CD4-positive, CD25-positive, alpha-beta regulatory T cell (primary cell): Measurements from ENCODE around the gene SAT1. TPM values are rescaled to one million over a fixed set of nuclear protein-coding genes. Genes with fewer than 3 reads are reported as not detected.
"Not testable (repeated sequence)": the region's sequence is repeated elsewhere in the genome, so short reads cannot be mapped to it uniquely, and the experiment has no call there.

Experiments used
- ATAC-seq, 2 donors: fragments of 150-1000 bp; cut with Tn5 transposase; one replicate each; pipeline ENCODE4 v1.10.0; 2021; ENCODE audit warnings: low read depth in 2 of 2, moderate number of reproducible peaks in 2 of 2, moderate library complexity in 1 of 2
- DNase-seq, 3 donors: peaks; one replicate each; pipeline versions ENCODE4 v3.0.0 to v3.0.0-alpha.2; 2012 to 2022; ENCODE audit warnings: mixed read lengths in 1 of 3
- H3K27ac ChIP-seq: one replicate; pipeline ENCODE4 v1.7.0; 2013; ENCODE audit warnings: mild to moderate bottlenecking, low read length; ENCODE audit not compliant: insufficient read depth, poor library complexity, severe bottlenecking
- H3K27me3 ChIP-seq: one replicate; pipeline ENCODE4 v1.7.0; 2013; ENCODE audit warnings: low read length; ENCODE audit not compliant: control insufficient read depth, insufficient read depth
- H3K36me3 ChIP-seq: one replicate; pipeline ENCODE4 v1.7.0; 2013; ENCODE audit warnings: mild to moderate bottlenecking, low read length, moderate library complexity; ENCODE audit not compliant: control insufficient read depth, insufficient read depth
- H3K4me1 ChIP-seq: 2 replicates; pipeline ENCODE4 v1.7.0; 2013; ENCODE audit warnings: mild to moderate bottlenecking, low read length; ENCODE audit not compliant: insufficient read depth, control insufficient read depth, poor library complexity, severe bottlenecking
- H3K4me3 ChIP-seq: one replicate; pipeline ENCODE4 v1.7.0; 2013; ENCODE audit warnings: low read depth, mild to moderate bottlenecking, low read length, moderate library complexity
- H3K9me3 ChIP-seq, 2 experiments: 1 replicate in 1 of 2; 2 replicates in 1 of 2; pipeline ENCODE4 v1.7.0; 2013; ENCODE audit warnings: low read length in 2 of 2, mild to moderate bottlenecking in 1 of 2, moderate library complexity in 1 of 2; ENCODE audit not compliant: control insufficient read depth in 2 of 2
- H3K27ac Mint-ChIP-seq, 3 donors: one replicate each; pipeline ENCODE4 v1.8.0; 2020 to 2022; ENCODE audit warnings: mild to moderate bottlenecking in 3 of 3, mixed read lengths in 3 of 3, moderate library complexity in 2 of 3
- H3K27me3 Mint-ChIP-seq: one replicate; pipeline ENCODE4 v1.8.0; 2022; ENCODE audit warnings: mild to moderate bottlenecking, mixed read lengths
- H3K36me3 Mint-ChIP-seq: one replicate; pipeline ENCODE4 v1.8.0; 2020; ENCODE audit warnings: mixed read lengths
- H3K4me1 Mint-ChIP-seq, 4 donors: one replicate each; pipeline ENCODE4 v1.8.0; 2020 to 2022; ENCODE audit warnings: mixed read lengths in 4 of 4, mild to moderate bottlenecking in 1 of 4
- H3K4me3 Mint-ChIP-seq, 4 donors: one replicate each; pipeline ENCODE4 v1.8.0; 2020 to 2022; ENCODE audit warnings: mild to moderate bottlenecking in 4 of 4, mixed read lengths in 4 of 4, moderate library complexity in 3 of 4
- H3K9me3 Mint-ChIP-seq, 7 donors: one replicate each; pipeline ENCODE4 v1.8.0; 2020 to 2022; ENCODE audit warnings: mixed read lengths in 7 of 7, mild to moderate bottlenecking in 3 of 7, moderate library complexity in 2 of 7
- polyA plus RNA-seq, 4 donors: library from polyadenylated mRNA; unstranded; fragments of 300-500 nt; fragmentation: Illumina TruSeq; gene quantifications; one replicate each; pipeline ENCODE4 v1.2.3, GENCODE V29; 2021
- total RNA-seq: library from RNA; stranded (reverse); gene quantifications from one replicate; pipeline ENCODE4 v1.2.3, GENCODE V29; 2022

Gene SAT1
- total RNA-seq (939 TPM), polyA plus RNA-seq (100 to 1,000 TPM; 186 to 295 (median 255) TPM)

- Histone ChIP-seq H3K4me1 (peaks cover 19% of the 10 kb centered on the region), H3K9me3 (no peaks in the 10 kb centered on the region), H3K36me3 (peaks cover 10% of the 10 kb centered on the region), H3K27me3 (no peaks in the 10 kb centered on the region), H3K27ac (peak within 1 kb of the TSS; percentile 86), H3K4me3 (peak within 1 kb of the TSS; percentile 95)
- H3K36me3 Mint-ChIP-seq = peaks cover 17% of the 10 kb centered on the region
- peak within 1 kb of the TSS; percentile 92 to 99 (median 96) for H3K4me3 Mint-ChIP-seq
- peaks cover 0 to 1% (median 0%) of the 10 kb centered on the region in 7 donors for H3K9me3 Mint-ChIP-seq
- H3K27me3 Mint-ChIP-seq = no peaks in the 10 kb centered on the region
- H3K4me1 Mint-ChIP-seq = peaks cover 3 to 45% (median 18%) of the 10 kb centered on the region in 4 donors
- peak within 1 kb of the TSS; percentile 97 to 99 (median 97) for H3K27ac Mint-ChIP-seq
- peak; percentile 88 to 96 (median 92) for DNase-seq
- ATAC-seq = peak; percentile 89 to 92
Observed at GRCh38 chrX:23782863-23783588, at the start of gene SAT1. Gene SAT1, plus strand, starts transcription at chrX:23783173. Its CDS starts 179 bp downstream, at chrX:23783352.

DNA sequence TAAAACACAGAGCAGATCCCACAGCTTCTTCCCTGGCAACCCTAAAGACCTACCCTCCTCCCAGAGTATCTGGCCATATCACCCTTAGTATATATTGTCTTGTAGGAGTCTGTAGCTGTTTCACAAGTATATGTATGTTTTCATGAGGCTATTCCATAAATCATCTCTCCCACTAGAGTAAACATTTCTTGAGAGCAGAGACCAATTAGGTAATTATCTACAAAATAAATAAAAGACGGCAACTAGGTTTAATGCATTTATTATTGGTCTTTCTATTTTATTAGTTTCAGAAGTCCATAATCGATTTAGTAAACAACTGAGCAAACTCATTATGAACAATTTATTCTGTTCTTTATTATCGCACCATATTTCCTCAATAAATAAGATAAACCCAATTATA, 46.9 kb upstream of the SAT1 start:
- DNase-seq (no peak), ATAC-seq (no peak)
- no peak overlapping the region for H3K4me3 ChIP-seq
- H3K4me1 ChIP-seq = no peaks in the 10 kb centered on the region
- Mint-ChIP-seq H3K4me3 (no peak overlapping the region), H3K9me3 (no peaks in the 10 kb centered on the region), H3K27ac (peak overlapping the region in 1 of 3 donors; percentile 26), H3K36me3 (no peaks in the 10 kb centered on the region), H3K27me3 (no peaks in the 10 kb centered on the region), H3K4me1 (peaks cover 0 to 24% (median 19%) of the 10 kb centered on the region in 4 donors)
- H3K36me3 ChIP-seq = peaks cover 3% of the 10 kb centered on the region
- no peak overlapping the region for H3K27ac ChIP-seq
- no peaks in the 10 kb centered on the region for H3K9me3 ChIP-seq
- H3K27me3 ChIP-seq = no peaks in the 10 kb centered on the region

DNA sequence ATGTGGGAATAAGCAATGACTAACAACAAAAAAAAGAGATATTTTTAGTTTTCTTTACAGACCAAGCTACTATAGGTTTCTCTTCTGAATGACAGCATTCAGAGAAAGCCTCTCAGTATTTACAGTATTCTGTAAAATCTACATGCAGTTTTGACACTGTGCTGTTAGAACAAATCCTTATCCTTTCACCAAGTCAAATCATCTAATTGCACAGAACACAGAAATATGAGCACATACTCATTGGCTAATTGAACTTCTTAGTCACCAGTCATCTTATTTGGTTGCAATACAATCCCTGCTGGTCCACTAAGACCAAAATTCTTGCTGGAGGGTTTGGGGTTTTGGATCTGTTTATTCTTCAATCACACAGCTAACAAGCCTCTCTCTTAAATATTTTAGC, 45.6 kb upstream of the SAT1 start:
- no peaks in the 10 kb centered on the region for H3K9me3 ChIP-seq
- Mint-ChIP-seq H3K4me1 (peaks cover 0 to 37% (median 25%) of the 10 kb centered on the region in 4 donors), H3K27me3 (no peaks in the 10 kb centered on the region), H3K36me3 (no peaks in the 10 kb centered on the region), H3K27ac (no peak overlapping the region), H3K9me3 (no peaks in the 10 kb centered on the region), H3K4me3 (no peak overlapping the region)
- no peak overlapping the region for H3K27ac ChIP-seq
- peaks cover 10% of the 10 kb centered on the region for H3K4me1 ChIP-seq
- no peaks in the 10 kb centered on the region for H3K36me3 ChIP-seq
- no peak for DNase-seq
- H3K27me3 ChIP-seq = no peaks in the 10 kb centered on the region
- no peak overlapping the region for H3K4me3 ChIP-seq
- ATAC-seq = no peak

- ATAC-seq (peak in 1 of 2 donors; percentile 17), DNase-seq (peak; percentile 1 to 42 (median 29))
- H3K27ac Mint-ChIP-seq = peak overlapping the region; percentile 86 to 93 (median 92)
- Histone ChIP-seq H3K4me1 (peaks cover 20% of the 10 kb centered on the region), H3K27me3 (no peaks in the 10 kb centered on the region), H3K27ac (peak overlapping the region; percentile 65), H3K4me3 (peak overlapping the region; percentile 88), H3K36me3 (no peaks in the 10 kb centered on the region), H3K9me3 (no peaks in the 10 kb centered on the region)
- peaks cover 0 to 47% (median 24%) of the 10 kb centered on the region in 4 donors for H3K4me1 Mint-ChIP-seq
- peaks cover 0 to 2% (median 0%) of the 10 kb centered on the region in 7 donors for H3K9me3 Mint-ChIP-seq
- no peaks in the 10 kb centered on the region for H3K27me3 Mint-ChIP-seq
- H3K36me3 Mint-ChIP-seq = no peaks in the 10 kb centered on the region
- peak overlapping the region; percentile 88 to 96 (median 92) for H3K4me3 Mint-ChIP-seq
Observed at GRCh38 chrX:23742174-23742696, 40.7 kb upstream of the SAT1 start.

DNA sequence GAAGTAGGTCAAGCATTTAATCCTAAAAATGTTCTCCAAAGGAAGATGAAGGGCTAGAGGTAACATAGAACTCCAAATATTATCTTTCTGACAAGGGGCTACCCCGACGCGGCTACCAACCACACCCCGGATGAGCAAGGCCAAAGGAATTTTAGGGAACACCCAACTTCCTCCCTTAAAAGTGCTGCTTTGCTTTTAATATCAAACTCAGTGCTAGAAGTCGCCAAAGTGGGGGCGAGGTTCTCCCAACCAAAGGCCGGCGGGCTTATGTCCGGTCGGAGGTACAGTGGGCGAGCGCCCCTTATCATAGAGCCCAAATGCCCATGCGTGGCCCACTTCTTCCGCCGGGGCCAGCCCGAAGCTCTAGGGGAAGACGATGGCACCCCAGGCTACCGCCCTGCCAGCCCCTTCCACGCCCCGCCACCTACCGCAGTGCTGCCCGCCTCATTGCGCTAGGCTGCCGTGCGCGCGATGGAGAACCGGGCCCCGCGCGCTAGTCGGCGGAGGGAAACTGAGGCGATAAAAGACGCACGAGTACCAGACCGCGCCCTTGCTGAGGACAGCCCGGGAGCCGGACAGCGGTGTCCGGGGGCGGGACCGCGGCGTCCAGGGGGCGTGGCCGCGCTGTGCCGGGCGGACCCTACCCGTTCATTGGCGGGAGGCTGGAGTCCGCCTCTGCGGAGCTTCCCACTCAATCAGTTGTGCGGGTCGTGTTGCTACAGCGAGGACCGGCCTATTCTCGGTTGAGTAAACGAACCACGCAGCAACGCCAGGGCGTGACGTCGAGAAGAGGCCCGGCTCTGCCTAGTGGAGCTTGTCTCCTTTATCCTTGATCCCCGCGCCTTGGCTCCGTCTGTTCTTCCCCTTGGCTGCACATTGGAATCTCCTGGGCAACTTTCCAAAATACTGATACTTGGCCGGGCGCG, 40.0 kb upstream of the SAT1 start, which contains the start of gene ACOT9:
ACOT9 (minus strand) TSS at position 580 of the 926 bp plus-strand sequence; CDS start at position 448, 132 bp downstream.
- no peaks in the 10 kb centered on the region for H3K27me3 Mint-ChIP-seq
- Histone ChIP-seq H3K27me3 (no peaks in the 10 kb centered on the region), H3K4me3 (peak within 1 kb of the TSS; percentile 88), H3K27ac (peak within 1 kb of the TSS; percentile 65), H3K36me3 (no peaks in the 10 kb centered on the region), H3K9me3 (no peaks in the 10 kb centered on the region), H3K4me1 (peaks cover 20% of the 10 kb centered on the region)
- H3K36me3 Mint-ChIP-seq = no peaks in the 10 kb centered on the region
- H3K4me1 Mint-ChIP-seq = peaks cover 0 to 47% (median 23%) of the 10 kb centered on the region in 4 donors
- H3K9me3 Mint-ChIP-seq = peaks cover 0 to 2% (median 0%) of the 10 kb centered on the region in 7 donors
- H3K4me3 Mint-ChIP-seq = peak within 1 kb of the TSS; percentile 88 to 96 (median 92)
- peak; percentile 68 to 81 (median 75) for DNase-seq
- peak within 1 kb of the TSS; percentile 86 to 93 (median 92) for H3K27ac Mint-ChIP-seq
- ATAC-seq = peak; percentile 82 to 84

- Mint-ChIP-seq H3K27ac (peak overlapping the region in 2 of 3 donors; percentile 86 to 93), H3K4me3 (peak overlapping the region; percentile 79 to 93 (median 90)), H3K4me1 (peaks cover 0 to 47% (median 23%) of the 10 kb centered on the region in 4 donors)
- not testable (repeated sequence) for DNase-seq, ATAC-seq, H3K36me3 Mint-ChIP-seq, H3K9me3 ChIP-seq, H3K36me3 ChIP-seq, H3K27me3 Mint-ChIP-seq, H3K9me3 Mint-ChIP-seq, H3K27me3 ChIP-seq
- Histone ChIP-seq H3K27ac (peak overlapping the region; percentile 65), H3K4me3 (peak overlapping the region; percentile 18), H3K4me1 (peaks cover 20% of the 10 kb centered on the region)
Observed at GRCh38 chrX:23743623-23743971, 39.4 kb upstream of the SAT1 start.

- H3K27me3 Mint-ChIP-seq = no peaks in the 10 kb centered on the region
- peak overlapping the region; percentile 66 for H3K27ac ChIP-seq
- peak in 2 of 3 donors; percentile 62 to 69 for DNase-seq
- peak; percentile 46 to 53 for ATAC-seq
- H3K27me3 ChIP-seq = no peaks in the 10 kb centered on the region
- peaks cover 0 to 36% (median 19%) of the 10 kb centered on the region in 4 donors for H3K4me1 Mint-ChIP-seq
- H3K27ac Mint-ChIP-seq = peak overlapping the region; percentile 0 to 74 (median 71)
- H3K9me3 ChIP-seq = no peaks in the 10 kb centered on the region
- peak overlapping the region; percentile 44 for H3K4me3 ChIP-seq
- H3K4me1 ChIP-seq = peaks cover 20% of the 10 kb centered on the region
- no peaks in the 10 kb centered on the region for H3K36me3 Mint-ChIP-seq
- no peaks in the 10 kb centered on the region for H3K36me3 ChIP-seq
- H3K4me3 Mint-ChIP-seq = peak overlapping the region in 2 of 4 donors; percentile 79 to 85
- peaks cover 0 to 2% (median 0%) of the 10 kb centered on the region in 7 donors for H3K9me3 Mint-ChIP-seq
Observed at GRCh38 chrX:23745786-23746185, 37.2 kb upstream of the SAT1 start.
